ENCODE measurements around the gene PTTG1IP. TPM values are rescaled to one million over a fixed set of nuclear protein-coding genes. Genes with fewer than 3 reads are reported as not detected.

PTTG1IP gene
- total RNA-seq, 1 donor from 2014 or later: 107 TPM

DNA sequence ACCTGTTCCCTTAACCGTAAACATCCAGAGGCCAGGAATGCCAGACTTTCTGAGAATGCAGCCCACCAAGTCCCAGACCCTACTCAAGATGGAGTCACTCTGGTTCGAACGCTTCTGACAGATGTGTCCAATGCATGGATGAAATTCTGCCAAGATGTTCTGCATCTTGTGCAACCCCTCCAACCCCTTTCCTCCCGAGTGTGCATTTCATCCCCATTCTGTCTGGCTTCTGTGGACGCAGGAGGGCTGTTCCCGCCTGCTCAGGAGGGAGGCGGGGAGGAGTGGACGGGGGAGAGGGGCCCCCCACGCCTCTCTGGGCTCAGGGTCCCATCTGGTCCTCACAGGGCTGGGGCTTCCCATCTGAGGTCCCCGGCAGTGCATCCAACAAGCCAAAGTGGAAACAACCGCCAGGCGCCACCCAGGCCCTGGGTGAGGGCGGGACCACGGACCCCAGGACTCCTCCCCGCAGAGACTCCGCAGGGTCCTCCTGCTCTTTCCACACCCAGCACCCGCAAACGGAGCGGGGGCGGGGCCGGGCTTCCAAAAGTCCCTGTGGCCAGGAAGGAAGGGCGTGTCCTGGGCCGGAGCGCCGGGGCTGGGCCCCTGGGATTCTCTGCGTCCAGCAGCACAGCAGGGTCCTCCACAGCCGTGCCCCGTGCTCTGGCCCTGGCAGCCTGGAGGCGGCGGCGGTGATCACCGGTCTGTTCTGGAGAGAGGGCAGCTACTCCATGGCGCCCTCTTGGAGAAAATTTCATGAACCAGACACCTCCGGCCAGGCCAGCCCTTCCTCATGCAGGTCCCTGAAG is 27.9 kb downstream of the PTTG1IP start:
- FAIRE-seq (no peak), DNase-seq (ENCODE audit: low read depth) (peak; percentile 19)
- Histone ChIP-seq H3K4me3 (ENCODE audit: low read depth, low read length) (peak overlapping the region; percentile 28), H3K27me3 (ENCODE audit: control insufficient read depth, insufficient read depth, low read length) (no peaks in the 10 kb centered on the region), H3K36me3 (ENCODE audit: control insufficient read depth, insufficient read depth, low read length) (peaks cover 9% of the 10 kb centered on the region)
- TF ChIP-seq, protein P1, sequence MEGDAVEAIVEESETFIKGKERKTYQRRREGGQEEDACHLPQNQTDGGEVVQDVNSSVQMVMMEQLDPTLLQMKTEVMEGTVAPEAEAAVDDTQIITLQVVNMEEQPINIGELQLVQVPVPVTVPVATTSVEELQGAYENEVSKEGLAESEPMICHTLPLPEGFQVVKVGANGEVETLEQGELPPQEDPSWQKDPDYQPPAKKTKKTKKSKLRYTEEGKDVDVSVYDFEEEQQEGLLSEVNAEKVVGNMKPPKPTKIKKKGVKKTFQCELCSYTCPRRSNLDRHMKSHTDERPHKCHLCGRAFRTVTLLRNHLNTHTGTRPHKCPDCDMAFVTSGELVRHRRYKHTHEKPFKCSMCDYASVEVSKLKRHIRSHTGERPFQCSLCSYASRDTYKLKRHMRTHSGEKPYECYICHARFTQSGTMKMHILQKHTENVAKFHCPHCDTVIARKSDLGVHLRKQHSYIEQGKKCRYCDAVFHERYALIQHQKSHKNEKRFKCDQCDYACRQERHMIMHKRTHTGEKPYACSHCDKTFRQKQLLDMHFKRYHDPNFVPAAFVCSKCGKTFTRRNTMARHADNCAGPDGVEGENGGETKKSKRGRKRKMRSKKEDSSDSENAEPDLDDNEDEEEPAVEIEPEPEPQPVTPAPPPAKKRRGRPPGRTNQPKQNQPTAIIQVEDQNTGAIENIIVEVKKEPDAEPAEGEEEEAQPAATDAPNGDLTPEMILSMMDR (IDR thresholded peaks at IDR 0.05; ENCODE audit: insufficient read depth, low read length, severe bottlenecking): peak; percentile 57

- DNase-seq (ENCODE audit: low read depth) (no peak), FAIRE-seq (no peak)
- Histone ChIP-seq H3K27me3 (ENCODE audit: control insufficient read depth, insufficient read depth, low read length) (no peaks in the 10 kb centered on the region), H3K4me3 (ENCODE audit: low read depth, low read length) (no peak overlapping the region), H3K36me3 (ENCODE audit: control insufficient read depth, insufficient read depth, low read length) (peaks cover 3% of the 10 kb centered on the region)
- TF ChIP-seq, protein P1 (IDR thresholded peaks at IDR 0.05; ENCODE audit: insufficient read depth, low read length, severe bottlenecking): no peak
These were observed 29.2 kb downstream of the PTTG1IP start for GRCh38 chr21:44844256-44844655.

- DNase-seq (ENCODE audit: low read depth): no peak
- Histone ChIP-seq H3K36me3 (ENCODE audit: control insufficient read depth, insufficient read depth, low read length) (no peaks in the 10 kb centered on the region), H3K4me3 (ENCODE audit: low read depth, low read length) (no peak overlapping the region), H3K27me3 (ENCODE audit: control insufficient read depth, insufficient read depth, low read length) (no peaks in the 10 kb centered on the region)
- TF ChIP-seq, protein P1 (IDR thresholded peaks at IDR 0.05; ENCODE audit: insufficient read depth, low read length, severe bottlenecking): no peak
- FAIRE-seq: no peak
These were observed 30.6 kb downstream of the PTTG1IP start for GRCh38 chr21:44842721-44843445.

DNA sequence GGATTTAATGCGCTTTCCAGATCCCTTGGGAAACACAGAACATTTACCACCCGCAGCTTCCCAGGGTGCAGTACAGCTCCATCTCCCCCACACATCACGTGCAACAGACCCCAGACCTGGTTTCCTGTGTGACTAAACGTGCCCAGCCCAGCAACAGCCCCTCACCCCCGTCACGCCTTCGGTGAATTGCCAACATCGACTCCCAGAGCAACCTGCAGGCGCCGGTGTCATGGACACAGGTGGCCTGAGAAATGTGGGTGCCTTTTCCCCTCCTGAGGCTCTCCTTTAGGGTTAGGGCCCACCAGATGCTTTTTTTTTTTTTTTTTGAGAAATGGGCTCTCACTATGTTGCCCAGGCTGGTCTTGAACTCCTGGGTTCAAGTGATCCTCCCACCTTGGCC is 31.4 kb downstream of the PTTG1IP start:
- DNase-seq (ENCODE audit: low read depth) (no peak), FAIRE-seq (no peak)
- Histone ChIP-seq H3K27me3 (ENCODE audit: control insufficient read depth, insufficient read depth, low read length) (no peaks in the 10 kb centered on the region), H3K36me3 (ENCODE audit: control insufficient read depth, insufficient read depth, low read length) (no peaks in the 10 kb centered on the region), H3K4me3 (ENCODE audit: low read depth, low read length) (no peak overlapping the region)
- TF ChIP-seq, protein P1 (IDR thresholded peaks at IDR 0.05; ENCODE audit: insufficient read depth, low read length, severe bottlenecking): no peak

DNA sequence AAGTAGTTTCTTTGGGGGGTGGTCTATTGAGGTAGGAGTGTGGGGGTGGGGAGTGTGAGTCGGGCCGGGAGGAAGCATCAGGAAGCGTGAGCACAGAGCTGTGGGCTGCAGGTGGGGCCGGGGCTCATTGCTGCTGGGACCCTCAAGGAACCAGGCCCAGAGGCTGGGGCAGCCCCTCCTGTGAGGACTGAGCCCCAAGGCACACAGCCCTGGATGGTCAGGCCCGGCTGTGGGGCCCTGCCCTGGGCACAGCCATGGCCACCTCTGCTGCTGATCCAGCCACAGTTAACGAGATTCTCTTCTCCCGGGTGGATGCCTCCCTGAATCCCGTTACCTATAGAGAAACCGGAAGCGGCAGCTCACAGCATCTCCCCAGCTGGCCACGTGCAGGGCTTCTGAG is 32.7 kb downstream of the PTTG1IP start:
- TF ChIP-seq, protein P1 (IDR thresholded peaks at IDR 0.05; ENCODE audit: insufficient read depth, low read length, severe bottlenecking): no peak
- Histone ChIP-seq H3K4me3 (ENCODE audit: low read depth, low read length) (no peak overlapping the region), H3K36me3 (ENCODE audit: control insufficient read depth, insufficient read depth, low read length) (no peaks in the 10 kb centered on the region), H3K27me3 (ENCODE audit: control insufficient read depth, insufficient read depth, low read length) (no peaks in the 10 kb centered on the region)
- DNase-seq (ENCODE audit: low read depth): no peak
- FAIRE-seq: no peak
